ENCODE measurements around the gene TECPR1. TPM values are rescaled to one million over a fixed set of nuclear protein-coding genes. Genes with fewer than 3 reads are reported as not detected.
A peak's percentile ranks its signal among the peaks of the same experiment; 100 is the strongest.

The TECPR1 gene, protein sequence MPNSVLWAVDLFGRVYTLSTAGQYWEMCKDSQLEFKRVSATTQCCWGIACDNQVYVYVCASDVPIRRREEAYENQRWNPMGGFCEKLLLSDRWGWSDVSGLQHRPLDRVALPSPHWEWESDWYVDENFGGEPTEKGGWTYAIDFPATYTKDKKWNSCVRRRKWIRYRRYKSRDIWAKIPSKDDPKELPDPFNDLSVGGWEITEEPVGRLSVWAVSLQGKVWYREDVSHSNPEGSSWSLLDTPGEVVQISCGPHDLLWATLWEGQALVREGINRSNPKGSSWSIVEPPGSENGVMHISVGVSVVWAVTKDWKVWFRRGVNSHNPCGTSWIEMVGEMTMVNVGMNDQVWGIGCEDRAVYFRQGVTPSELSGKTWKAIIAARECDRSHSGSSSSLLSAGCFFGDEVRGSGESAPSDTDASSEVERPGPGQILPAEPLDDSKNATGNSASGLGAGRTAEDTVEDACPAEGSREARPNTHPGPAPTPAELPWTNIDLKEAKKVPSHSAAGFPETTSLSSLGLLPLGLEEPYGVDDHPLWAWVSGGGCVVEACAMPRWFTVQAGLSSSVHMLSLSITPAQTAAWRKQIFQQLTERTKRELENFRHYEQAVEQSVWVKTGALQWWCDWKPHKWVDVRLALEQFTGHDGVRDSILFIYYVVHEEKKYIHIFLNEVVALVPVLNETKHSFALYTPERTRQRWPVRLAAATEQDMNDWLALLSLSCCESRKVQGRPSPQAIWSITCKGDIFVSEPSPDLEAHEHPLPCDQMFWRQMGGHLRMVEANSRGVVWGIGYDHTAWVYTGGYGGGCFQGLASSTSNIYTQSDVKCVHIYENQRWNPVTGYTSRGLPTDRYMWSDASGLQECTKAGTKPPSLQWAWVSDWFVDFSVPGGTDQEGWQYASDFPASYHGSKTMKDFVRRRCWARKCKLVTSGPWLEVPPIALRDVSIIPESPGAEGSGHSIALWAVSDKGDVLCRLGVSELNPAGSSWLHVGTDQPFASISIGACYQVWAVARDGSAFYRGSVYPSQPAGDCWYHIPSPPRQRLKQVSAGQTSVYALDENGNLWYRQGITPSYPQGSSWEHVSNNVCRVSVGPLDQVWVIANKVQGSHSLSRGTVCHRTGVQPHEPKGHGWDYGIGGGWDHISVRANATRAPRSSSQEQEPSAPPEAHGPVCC
- 34.9 TPM for total RNA-seq

DNA sequence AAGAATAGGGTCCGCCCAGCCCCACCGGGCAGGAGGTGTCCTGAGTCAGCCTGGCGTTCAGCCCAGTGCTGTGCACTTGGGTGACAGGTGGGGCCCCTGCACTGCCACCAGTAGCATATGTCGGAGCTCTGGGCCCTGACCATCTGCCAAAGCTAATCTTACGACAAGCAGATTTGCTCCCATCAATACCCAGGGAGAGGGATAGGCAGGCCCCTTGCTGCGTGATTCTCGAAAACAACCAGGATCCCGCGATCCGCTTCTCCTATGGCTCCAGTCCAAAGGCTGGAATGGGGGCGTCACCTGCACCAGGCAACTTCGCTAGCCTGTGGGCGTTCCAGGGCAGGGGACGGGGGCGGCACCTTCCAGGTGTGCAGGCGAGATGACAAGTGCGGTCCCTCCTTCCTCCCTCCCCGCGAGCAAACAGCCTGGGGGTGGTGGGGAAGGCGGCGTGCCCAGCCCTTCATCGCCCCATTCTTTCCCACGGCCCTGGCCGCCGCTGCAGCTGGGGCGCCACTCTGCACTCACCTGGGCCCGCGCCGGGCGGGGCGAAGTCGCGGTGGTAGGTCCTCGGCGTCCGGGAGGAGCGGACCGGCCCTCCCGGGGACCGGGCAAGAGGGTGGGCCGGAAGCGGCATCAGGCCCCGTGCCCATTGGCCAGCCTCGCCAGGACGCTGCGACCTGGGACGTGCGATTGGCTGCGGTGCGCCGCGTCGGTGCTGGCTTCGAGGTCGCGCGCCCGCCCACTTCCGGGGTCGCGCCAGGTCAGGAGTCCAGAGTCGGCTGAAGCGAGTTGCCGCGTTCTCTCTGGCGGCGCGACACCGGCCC lies at the start of gene TECPR1:
Gene TECPR1, minus strand, starts transcription at position 632 of the 824 bp plus-strand sequence. CDS start 6,086 bp downstream, outside the sequence.
- DNase-seq (ENCODE audit: low spot score) (peak; percentile 95), ATAC-seq (peak; percentile 99)
- intact Hi-C loops (cut with DNase I) = no loop called here

DNA sequence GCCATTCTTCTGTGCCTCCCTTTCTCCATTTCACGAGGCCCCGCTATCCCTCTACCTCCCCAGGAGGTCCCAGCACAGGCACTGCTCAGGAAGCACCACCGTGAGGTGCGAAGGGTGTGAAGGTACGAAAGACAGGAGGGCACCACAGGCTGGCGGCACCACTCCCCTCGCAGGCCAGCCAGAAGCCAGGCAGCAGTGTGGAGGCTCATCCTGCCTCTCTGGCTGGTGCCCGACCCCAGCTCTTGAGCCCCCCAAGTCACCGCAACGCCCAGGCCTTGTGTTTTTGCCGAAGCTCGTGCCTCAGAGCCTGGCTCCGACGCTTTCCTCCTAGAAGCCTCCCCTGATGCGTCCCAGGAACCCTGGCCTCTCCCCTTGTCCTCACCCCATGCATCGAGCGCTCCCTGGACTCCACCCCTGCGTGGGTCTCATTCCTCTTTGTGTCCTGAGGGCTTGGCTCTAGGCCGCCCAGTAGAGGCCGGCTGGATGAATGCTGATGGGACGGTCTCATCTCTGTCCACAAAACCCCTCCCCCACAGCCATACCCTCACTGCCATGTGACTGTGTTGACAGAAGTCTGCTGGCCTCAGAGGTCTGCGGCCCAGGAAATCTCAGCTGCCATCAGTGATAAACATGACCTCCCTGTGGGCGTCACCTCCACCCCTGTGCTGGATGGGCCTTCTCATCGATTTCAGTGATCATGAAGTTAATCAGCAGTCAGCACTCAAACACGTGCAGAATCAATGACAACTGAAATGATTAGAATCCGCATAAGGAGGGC lies 48.8 kb upstream of the TECPR1 start:
- ATAC-seq (no peak), DNase-seq (ENCODE audit: low spot score) (no peak)
- intact Hi-C loops (cut with DNase I) = no loop called here

DNA sequence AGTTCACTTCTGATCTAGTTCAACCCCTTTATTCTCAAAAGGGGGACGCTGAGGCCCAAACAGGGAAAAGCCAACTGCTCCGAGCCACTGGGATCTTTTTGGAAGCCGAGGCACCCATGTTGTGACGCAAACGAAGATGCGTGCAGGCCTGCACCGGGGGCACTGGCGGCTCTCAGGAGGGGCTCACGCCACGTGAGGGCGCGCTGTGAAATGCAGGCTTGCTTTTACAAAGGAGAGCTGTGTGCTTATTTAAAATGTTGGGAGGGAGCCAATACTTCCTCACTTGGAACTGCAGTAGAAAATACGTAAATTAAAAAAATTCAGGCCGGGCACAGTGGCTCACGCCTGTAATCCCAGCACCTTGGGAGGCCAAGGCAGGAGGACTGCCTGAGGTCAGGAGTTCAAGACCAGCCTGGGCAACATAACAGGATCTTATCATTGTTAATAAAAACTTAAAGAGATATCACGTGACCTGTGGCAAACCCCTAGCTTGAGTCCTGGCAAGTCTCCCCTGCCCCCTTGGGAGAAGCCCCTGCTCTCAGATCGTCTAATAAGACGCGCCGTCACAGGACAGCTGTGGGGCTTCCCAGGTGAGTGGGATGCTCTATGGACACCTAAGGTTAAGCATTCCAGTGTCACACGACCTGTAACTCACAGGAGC lies 45.7 kb upstream of the TECPR1 start:
- DNase-seq (ENCODE audit: low spot score) = no peak
- intact Hi-C loops (cut with DNase I) = no loop called here
- no peak for ATAC-seq

DNA sequence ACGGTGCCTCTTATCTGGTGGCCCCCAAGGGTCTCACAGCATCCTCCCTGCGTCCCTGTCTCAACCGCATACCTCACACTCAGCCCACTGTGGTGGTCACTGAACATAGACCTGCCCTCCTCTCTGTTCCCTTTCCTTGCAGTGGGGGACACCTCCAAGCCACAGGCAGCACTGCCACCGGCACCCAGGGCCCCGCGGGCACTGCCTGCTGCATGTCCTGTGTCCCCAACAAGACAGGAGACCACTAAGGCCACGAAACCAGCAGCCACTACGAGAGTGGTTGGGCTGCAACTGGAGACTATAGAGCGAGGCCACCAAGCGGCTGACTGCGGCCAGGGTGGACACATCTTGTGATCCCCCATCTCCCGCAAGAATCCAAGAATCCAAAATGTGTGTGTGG lies 44.8 kb upstream of the TECPR1 start:
- intact Hi-C loops (cut with DNase I) = no loop called here
- no peak for ATAC-seq
- DNase-seq (ENCODE audit: low spot score) = no peak

DNA sequence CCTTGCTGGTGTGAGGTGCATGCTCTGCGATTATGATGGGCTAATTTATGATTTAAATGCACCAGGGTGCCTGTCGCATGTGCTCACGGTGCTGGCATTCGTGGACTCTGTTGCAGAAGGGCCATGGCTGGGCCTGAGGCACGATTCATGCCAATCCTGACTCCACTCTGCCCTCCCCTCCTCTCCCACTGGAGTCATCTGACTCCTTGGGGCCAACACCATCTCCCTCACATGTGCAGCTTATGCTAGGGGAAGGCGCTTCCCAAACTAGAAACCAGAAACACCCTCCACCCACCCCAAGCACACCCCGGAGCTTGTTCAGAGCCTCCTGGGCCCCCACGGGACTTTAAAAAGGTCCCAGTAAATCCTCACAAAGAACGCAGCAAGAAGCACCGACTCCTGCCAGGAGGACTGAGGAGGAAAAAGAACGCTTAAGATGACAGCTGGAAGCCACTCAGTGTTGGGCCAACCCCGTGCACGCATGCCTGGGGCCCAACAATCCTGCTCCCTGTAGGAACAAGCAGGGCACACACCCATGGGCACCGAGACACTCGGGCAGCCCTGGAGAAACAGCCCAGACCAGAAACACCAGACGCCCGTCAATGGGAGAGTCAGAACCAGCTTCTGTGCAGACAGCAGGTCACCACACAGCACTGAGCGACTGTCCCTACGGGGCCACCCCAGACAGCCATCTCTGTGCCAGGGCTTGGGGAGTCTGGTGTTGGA lies 43.6 kb upstream of the TECPR1 start:
- intact Hi-C loops (cut with DNase I) = no loop called here
- no peak for ATAC-seq
- DNase-seq (ENCODE audit: low spot score) = no peak

DNA sequence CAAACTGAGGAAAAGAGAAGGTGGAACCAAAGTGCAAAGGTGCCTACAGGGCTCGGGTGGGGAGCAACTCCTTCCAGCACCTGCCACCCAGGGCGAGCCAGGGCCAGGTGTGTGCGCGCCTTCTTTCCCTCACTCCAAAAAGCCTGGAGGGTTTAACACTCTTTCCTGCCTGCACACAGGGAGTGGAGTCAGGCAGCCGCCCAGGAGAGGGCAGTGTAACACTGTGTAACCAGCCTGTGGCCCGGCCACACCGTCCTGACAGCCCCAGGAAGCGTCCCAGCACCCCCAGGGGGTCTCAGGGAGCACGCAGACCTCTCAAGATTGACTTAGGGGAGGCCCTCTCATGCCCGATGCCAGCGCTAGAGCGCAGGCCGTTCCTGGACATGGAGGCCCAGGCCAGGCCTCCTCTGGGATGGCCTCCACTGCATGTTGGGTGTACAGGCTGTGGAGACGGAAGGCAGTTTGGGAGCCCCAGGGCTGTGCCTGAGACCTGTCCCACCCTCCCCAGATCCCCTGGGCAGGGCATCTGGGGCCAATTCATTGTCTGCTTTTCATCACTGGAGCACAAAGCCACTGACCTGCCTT lies 42.9 kb upstream of the TECPR1 start:
- peak; percentile 47 for ATAC-seq
- intact Hi-C loops (cut with DNase I) = no loop called here
- no peak for DNase-seq (ENCODE audit: low spot score)

DNA sequence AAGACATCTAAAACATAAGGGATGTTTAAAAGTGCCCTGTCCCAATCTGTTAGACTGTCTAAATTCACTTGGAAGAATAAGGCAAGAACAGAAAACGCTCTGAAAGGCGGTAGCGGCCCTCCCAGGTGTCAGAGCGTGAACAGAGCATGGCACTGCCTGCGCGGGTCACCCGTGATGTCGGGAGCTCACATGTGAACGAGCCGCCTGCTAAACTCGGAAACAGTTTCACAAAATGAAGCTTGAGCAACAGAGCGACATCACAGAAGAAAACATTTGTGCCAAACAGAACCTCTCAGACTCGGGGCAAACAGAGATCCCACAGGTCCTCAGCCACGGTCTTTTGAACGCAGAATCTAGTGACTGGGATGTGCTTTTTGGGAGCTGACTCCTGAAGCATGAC lies 42.3 kb upstream of the TECPR1 start:
- intact Hi-C loops (cut with DNase I) = no loop called here
- DNase-seq (ENCODE audit: low spot score) (no peak), ATAC-seq (no peak)

DNA sequence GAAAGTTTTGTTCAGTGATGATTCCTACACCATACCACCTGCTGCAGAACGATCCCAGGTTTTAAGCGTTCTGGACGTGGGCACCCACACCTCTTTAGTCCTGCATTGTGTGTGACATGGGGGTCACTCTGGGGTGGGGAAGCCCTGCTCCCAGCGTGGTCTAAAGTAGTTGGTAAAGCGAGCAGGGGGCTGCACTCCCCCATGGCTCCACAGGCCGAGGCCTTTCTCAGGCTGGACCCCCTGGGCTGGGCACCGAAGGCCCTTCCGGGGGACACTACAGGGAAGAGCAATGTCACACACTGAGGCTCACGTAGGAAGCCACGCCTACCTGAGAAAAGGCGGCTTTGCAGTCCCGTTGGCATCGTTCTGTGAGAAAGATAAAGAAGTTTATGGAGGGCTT lies 41.7 kb upstream of the TECPR1 start:
- DNase-seq (ENCODE audit: low spot score) (no peak), ATAC-seq (no peak)
- intact Hi-C loops (cut with DNase I) = no loop called here

DNA sequence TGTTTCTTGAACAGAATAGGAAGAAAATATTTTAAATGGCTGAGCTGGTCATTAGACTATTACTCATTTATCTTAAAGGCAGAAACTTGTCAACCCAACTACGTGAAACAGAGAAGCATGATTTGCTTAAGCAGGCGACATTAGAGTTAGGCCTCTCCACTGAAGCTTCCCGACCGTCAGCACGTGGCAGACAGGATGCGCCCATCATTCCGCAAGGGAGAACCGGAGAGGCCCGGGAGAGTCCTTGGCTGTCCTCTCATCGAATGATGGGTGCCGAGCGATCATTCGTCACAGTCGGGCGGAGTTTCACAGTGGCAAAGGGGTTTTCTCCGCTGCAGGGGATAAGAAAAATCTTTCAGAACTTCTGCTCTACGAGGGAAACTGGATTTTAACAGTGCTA lies 41.2 kb upstream of the TECPR1 start:
- ATAC-seq (no peak), DNase-seq (ENCODE audit: low spot score) (no peak)
- intact Hi-C loops (cut with DNase I) = no loop called here

DNA sequence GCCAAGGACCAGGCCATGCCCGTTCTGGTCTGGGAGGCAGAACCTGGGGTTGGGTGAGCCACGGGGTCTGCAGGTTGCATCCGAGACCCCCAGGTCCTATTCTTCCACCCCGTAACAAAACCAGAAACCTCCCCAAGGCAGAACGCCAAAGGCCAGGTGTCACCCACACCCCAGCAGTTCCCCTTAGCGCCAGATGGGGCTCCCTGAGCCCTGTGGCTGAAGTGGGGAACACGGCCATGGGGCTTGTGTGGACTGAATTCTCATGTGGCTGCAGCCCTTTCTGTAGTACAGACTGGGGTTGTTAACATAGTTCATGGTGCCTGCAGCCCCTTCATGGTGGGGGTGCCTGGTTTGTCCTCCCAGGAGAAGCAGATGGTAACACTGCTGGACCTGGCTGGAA lies 39.7 kb upstream of the TECPR1 start:
- DNase-seq (ENCODE audit: low spot score) = no peak
- no peak for ATAC-seq
- intact Hi-C loops (cut with DNase I) = no loop called here

DNA sequence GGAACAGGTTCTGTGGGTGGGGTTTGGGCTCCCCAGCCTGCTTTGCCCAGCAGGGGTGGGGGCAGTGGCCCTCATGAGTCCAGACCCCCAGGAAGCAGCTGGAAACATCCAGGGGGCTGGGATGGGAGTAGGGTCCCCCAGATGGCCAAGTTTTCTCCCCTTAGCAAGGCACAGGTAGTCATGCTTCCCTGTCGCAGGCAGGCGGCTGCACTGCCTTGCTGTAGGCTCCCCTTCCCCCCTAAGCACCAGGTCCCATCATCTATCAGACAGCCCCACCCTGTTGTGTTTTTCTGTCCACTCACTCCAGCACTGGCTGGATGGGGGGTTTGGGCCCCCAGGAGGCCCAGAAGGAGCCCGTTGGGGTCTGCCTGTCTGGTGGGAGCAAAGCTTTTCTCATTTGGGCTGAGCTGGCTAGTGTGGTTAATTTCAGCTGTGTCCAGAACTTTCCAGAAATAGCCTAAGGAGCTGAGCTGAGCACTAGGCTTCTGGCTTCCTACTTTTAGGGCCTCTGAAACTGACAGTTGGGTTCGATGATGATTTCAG lies 37.4 kb upstream of the TECPR1 start:
- intact Hi-C loops (cut with DNase I) = no loop called here
- ATAC-seq (no peak), DNase-seq (ENCODE audit: low spot score) (no peak)

DNA sequence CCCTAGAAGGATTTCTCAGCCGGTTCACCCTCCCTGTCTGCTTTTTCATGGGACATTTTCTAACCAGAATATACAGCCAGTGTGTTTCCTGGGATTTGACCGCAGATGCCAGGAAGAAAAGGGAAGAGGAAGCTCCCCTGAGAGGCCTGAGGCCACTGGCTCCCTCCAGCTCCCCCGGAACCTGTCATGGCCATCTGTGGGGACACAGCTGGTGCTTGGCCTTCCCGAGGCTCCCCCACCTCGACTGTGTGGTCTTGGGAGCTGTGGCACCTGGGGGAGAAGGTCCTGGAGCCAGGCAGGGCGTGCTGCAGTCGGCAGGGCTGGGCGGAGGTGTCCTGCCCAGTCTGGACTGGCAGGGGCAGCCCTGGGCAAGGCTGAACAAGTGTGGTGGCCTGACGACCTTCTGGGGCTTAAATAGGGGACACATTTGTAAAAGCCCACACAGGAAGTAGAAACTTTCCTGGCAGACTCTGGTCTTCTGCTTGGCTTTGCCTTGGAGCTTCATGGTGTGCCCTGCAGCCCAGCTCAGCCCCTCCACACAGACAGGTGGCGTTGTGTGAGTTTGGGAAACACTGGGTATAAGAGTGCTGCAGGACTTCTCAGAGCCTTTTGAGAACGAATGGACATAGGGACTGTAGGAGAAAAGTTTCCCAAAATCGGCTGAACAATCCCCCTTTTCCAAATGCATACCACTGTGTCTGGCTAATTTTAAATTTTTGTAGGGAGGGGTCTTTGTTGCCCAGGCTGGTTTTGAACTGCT lies 36.2 kb upstream of the TECPR1 start:
- ATAC-seq (no peak), DNase-seq (ENCODE audit: low spot score) (no peak)
- intact Hi-C loops (cut with DNase I) = no loop called here

DNA sequence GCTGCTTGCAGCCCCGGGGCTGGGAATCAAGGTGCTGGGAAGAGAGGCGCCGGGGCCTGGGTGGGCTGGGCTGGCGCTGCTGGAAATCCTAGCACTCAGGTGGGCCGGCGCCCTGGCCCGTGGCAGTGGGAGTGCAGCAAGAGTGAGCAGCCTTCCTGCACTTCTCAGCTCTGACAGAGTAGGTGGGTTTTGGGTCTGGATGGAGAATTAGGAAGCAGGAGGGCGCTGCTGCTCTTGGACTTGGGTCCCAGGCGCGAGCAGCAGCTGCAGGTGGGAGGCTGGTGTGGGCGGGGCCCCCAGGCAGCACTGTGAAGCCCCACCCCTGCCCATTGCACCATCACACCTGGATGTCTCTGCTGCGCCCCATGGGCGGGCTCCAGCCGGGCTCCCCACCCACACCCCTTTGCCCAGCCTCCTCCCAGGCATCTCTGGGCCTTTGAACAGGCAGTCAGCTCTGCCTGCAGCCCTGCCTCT lies 35.5 kb upstream of the TECPR1 start:
- ATAC-seq (no peak), DNase-seq (ENCODE audit: low spot score) (no peak)
- intact Hi-C loops (cut with DNase I) = no loop called here

DNA sequence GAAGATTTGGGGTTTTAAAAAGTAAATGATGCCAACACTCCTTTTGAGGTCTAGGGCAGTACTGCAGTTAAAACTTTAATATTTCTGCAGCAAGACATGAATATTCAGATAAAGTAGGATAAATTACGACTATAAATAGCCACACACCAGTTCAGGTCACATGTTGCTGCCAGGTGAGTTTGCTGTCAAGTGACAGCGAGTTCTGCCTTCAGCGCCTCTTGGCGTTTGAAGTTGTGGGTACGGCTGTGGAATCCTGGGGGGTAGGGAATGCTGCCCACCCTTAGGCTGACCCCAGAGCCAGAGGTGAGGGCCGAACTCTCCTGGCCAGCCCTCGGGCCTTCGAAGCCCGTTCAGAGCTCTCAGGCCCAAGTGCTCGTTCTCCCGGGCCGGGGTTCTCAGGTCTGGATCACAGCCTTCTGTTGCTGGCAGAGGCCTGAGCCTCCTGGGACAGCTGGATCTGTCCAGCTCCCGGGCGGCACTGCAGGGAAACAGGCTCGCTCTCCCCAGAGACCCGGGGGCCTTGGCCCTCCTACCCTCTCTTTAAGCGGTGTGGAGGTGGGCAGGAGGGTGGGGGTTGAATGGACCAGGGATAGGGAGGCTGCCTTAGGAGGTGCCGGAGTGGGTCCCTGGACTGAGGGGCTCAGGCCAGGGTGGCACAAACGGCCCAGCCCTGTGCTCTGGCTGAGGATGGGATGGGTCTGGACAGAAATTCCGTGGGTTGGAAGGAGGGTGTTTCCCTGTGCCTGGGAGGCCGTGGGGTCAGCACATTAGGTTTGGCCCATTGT lies 34.9 kb upstream of the TECPR1 start:
- ATAC-seq (no peak), DNase-seq (ENCODE audit: low spot score) (no peak)
- intact Hi-C loops (cut with DNase I) = no loop called here

DNA sequence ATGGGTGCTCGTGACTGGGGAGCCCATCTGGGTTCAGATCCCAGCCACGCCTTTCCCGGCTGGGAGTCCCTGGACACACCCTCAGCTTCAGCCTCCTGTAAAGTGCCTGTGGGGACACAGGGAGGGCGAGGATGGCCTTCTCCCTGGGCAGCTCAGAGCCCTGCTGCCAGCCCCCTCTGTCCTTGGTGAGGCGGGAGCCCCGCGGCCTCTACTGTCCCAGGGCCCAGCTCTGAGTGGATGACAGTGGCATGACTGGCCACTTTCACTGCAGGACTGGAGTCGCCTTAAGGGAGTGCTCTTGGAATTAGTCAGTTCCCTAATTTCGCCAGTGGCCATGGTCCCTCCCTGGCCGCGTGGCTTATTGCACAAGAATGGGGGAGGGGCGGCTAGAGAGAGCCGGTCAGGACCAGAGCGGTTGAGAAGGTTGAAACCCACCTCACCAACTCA lies 34.1 kb upstream of the TECPR1 start:
- intact Hi-C loops (cut with DNase I) = no loop called here
- ATAC-seq (peak; percentile 33), DNase-seq (ENCODE audit: low spot score) (peak; percentile 83)
